Measurements from ENCODE around the gene GPC3.

Gene GPC3

DNA sequence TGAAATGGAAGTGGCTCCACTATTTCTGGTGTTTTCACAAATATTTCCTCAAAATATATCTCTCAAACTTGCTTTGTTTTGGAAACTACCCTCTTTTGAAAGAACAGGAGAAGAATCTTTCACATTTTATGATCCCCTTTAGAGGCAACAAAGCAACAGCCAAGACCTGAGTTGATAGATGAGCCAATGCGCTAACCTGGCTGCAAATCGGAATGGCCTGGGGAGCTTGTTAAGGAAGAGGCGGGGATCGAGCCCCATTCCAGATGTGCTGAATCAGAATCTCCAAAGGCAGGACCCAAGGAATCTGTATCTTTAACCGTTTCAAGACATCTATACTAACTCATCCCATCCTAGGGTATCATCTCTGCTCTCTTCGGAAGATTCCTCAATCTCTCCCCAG is 181.3 kb downstream of the GPC3 start:
- H3K27ac ChIP-seq = no peak overlapping the region
- TF ChIP-seq, protein P1, sequence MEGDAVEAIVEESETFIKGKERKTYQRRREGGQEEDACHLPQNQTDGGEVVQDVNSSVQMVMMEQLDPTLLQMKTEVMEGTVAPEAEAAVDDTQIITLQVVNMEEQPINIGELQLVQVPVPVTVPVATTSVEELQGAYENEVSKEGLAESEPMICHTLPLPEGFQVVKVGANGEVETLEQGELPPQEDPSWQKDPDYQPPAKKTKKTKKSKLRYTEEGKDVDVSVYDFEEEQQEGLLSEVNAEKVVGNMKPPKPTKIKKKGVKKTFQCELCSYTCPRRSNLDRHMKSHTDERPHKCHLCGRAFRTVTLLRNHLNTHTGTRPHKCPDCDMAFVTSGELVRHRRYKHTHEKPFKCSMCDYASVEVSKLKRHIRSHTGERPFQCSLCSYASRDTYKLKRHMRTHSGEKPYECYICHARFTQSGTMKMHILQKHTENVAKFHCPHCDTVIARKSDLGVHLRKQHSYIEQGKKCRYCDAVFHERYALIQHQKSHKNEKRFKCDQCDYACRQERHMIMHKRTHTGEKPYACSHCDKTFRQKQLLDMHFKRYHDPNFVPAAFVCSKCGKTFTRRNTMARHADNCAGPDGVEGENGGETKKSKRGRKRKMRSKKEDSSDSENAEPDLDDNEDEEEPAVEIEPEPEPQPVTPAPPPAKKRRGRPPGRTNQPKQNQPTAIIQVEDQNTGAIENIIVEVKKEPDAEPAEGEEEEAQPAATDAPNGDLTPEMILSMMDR (IDR thresholded peaks at IDR 0.05) = no peak
- TF ChIP-seq ZFX (IDR thresholded peaks at IDR 0.05; ENCODE audit: borderline replicate concordance) = no peak

DNA sequence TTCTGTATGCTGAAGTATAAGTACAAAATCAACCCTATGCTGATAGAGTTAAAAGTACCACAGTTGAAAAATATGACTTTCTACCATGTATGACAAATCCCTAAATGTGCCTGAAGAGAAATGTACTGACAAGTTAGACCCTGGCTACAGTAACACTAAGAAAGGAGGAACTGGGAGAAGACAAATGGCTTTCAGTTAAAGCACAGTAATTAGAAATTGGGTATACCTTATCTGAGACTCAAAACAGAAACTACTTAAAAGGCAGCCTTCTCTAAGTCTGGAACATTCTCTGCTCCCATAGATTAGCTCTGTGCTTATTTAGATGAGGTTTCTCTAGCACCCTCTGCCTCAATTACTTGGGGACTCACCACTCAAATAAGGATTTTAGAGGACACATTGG is 189.1 kb downstream of the GPC3 start:
- TF ChIP-seq, protein P1 (IDR thresholded peaks at IDR 0.05) = no peak
- no peak for TF ChIP-seq ZFX (IDR thresholded peaks at IDR 0.05; ENCODE audit: borderline replicate concordance)
- H3K27ac ChIP-seq = no peak overlapping the region

DNA sequence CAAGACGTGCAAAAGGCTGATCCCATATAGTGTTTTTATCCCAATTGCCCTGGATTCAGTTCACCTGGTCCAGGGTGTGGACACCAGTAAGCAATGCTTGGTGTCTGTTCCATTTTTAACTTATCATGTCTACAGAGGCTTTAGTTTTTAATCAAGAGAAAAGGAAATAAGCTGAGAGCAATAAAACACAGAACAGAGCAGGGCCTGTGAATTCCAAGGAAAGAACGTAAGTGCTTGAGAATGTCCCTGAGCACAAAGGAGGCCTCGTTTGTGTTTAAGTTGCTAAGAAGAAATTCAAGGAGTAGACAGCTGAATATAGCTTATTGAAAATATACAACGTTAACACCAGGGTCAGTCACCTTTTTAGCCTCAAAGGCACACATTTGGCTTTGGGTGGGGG is 191.3 kb downstream of the GPC3 start:
- TF ChIP-seq ZFX (IDR thresholded peaks at IDR 0.05; ENCODE audit: borderline replicate concordance) = no peak
- TF ChIP-seq, protein P1 (IDR thresholded peaks at IDR 0.05) = no peak
- no peak overlapping the region for H3K27ac ChIP-seq

DNA sequence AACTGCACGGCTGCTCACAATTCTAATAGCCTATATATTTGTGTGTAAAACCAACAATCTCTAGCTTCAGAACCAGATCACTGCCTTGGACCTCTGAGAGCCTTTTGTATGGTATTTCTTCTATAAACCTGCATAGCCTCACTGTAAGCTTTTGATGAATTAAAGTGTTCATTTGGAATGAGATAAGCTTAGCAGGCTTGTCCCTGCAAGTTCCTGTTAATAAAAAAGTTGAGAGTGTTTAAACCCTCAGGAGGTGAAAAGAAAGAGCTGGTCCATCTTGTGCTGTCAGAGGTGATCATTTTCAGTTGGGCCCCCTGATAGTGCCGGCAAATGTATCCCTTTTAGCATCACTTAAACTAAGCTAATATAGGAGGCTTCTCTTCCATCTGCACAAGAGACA is 191.8 kb downstream of the GPC3 start:
- TF ChIP-seq, protein P1 (IDR thresholded peaks at IDR 0.05) = no peak
- no peak for TF ChIP-seq ZFX (IDR thresholded peaks at IDR 0.05; ENCODE audit: borderline replicate concordance)
- H3K27ac ChIP-seq = no peak overlapping the region

DNA sequence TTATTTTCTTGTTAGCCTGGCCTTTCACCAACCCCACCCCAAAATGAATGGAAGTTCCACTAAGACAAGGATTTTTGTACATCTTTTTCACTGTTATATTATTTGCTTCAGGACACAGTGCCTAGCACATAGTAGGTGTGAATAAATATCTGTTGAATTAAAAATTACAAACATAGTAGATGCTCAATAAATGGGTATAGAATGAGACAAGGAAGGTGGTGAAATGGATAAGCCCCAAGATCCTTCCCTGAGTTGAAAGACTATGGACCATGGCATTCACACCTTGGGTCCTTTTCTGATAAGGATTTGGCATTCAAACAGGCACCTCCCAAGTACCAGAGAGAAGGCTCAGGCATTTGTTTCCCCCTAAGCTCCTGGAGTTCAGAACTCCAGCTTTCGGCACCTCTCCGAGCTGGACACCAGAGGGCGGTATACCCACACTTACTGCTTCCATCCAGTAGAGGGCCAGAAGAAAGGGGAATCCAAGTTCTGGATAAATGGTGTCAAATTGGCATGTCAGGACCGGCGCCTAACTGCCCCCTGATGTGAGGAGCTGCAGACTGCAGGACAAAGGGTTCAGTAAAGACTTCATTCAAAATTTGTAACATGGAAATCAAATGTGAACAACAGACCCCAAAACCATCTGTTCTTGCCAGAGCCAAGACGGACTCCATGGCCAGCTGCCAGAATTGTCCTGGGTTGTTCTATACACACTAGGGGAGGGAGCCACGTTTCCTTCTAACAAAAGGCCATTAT is 193.0 kb downstream of the GPC3 start:
- H3K27ac ChIP-seq = no peak overlapping the region
- TF ChIP-seq ZFX (IDR thresholded peaks at IDR 0.05; ENCODE audit: borderline replicate concordance) = no peak
- TF ChIP-seq, protein P1 (IDR thresholded peaks at IDR 0.05) = peak; percentile 82

DNA sequence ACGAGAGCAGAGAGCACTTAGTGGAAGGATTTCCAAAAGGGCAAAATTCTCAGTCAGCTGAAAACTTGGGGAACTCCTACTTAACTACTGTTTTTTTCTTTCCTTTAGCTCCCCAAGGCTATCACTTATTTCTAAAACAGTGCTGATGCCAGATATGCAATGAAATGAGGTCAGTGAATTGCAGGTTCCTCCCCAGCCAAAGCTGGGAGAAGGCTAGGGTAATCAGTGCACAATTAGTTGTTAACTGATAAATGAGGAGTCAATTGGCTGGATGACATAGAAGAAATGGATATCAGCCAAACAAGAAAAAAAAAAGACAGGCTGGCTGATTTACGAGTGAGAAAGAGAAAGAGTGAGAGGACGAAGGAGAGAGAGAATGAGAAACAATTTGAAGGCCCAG is 195.6 kb downstream of the GPC3 start:
- TF ChIP-seq ZFX (IDR thresholded peaks at IDR 0.05; ENCODE audit: borderline replicate concordance) = no peak
- TF ChIP-seq, protein P1 (IDR thresholded peaks at IDR 0.05) = no peak
- no peak overlapping the region for H3K27ac ChIP-seq

DNA sequence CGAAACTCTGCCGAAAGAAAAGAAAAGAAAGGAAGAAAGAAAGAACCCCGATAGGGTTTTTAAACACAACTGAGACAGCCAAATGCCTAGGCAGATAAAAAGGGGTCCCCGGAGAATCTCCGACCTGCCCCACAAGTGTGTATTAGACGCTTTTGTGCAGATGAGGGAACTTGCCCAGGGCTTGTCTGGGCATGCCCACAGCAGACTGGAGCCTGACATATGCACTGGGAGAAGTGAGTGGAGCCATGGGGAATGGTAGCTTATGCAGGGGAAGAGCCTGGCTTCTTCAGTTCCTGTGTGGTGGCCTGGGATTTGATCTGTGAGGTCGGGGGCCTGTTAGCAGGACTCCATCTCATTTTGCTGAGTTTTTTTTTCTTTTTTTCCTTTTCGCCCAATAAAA is 199.0 kb downstream of the GPC3 start:
- H3K27ac ChIP-seq = no peak overlapping the region
- TF ChIP-seq, protein P1 (IDR thresholded peaks at IDR 0.05) = no peak
- TF ChIP-seq ZFX (IDR thresholded peaks at IDR 0.05; ENCODE audit: borderline replicate concordance) = no peak
